Activated T-cell treated with anti-CD3 and anti-CD28 coated beads, Interleukin-2, amount 50 U/mL, for 48 hours (primary cell): ENCODE data around the gene OSBPL5.

Source experiments
- DNase-seq, 2 experiments: peaks; one replicate each; pipeline ENCODE4 v3.0.0-alpha.2; 2020

Gene OSBPL5

GRCh38 chr11:3197878-3198528 is 32.9 kb upstream of the OSBPL5 start:
- DNase-seq, result no peak

GRCh38 chr11:3197044-3197695 is 32.1 kb upstream of the OSBPL5 start:
- DNase-seq, result no peak

- DNase-seq, result no peak
Measured at GRCh38 chr11:3196161-3197043, 31.3 kb upstream of the OSBPL5 start.

GRCh38 chr11:3195251-3196160 is 30.4 kb upstream of the OSBPL5 start:
- DNase-seq, result no peak

- no peak for DNase-seq
Measured at GRCh38 chr11:3194016-3194816, 29.1 kb upstream of the OSBPL5 start.

GRCh38 chr11:3193373-3194015 is 28.4 kb upstream of the OSBPL5 start:
- no peak for DNase-seq

- DNase-seq, result no peak
Measured at GRCh38 chr11:3192511-3193372, 27.6 kb upstream of the OSBPL5 start.

- DNase-seq, result no peak
Measured at GRCh38 chr11:3191586-3192324, 26.6 kb upstream of the OSBPL5 start.

- no peak for DNase-seq
Measured at GRCh38 chr11:3190600-3190999, 25.5 kb upstream of the OSBPL5 start.

- DNase-seq, result no peak
Measured at GRCh38 chr11:3189886-3190583, 24.9 kb upstream of the OSBPL5 start.

GRCh38 chr11:3189196-3189843 is 24.2 kb upstream of the OSBPL5 start:
- DNase-seq, result no peak

- no peak for DNase-seq
Measured at GRCh38 chr11:3188496-3189195, 23.5 kb upstream of the OSBPL5 start.

- DNase-seq, result no peak
Measured at GRCh38 chr11:3186166-3186953, 21.2 kb upstream of the OSBPL5 start.

- DNase-seq, result no peak
Measured at GRCh38 chr11:3184732-3185347, 19.7 kb upstream of the OSBPL5 start.

GRCh38 chr11:3183523-3183922 is 18.4 kb upstream of the OSBPL5 start:
- DNase-seq, result no peak

GRCh38 chr11:3182462-3182852 is 17.3 kb upstream of the OSBPL5 start:
- no peak for DNase-seq
